SIG-M5 treated with dmso at 0.1 percent for 504 hours (cell line): ENCODE data around the gene TRNP1.

Source experiments
- DNase-seq: peaks from one replicate; lab custom pipeline; 2025; ENCODE audit not compliant: unreplicated experiment; lab: John Stamatoyannopoulos, UW

The TRNP1 gene

GRCh38 chr1:27000817-27001460 is 7.4 kb downstream of the TRNP1 start:
- DNase-seq: no peak

GRCh38 chr1:27001570-27002360 is 8.3 kb downstream of the TRNP1 start:
- DNase-seq: peak; percentile 91

- no peak for DNase-seq
These were observed 10.4 kb downstream of the TRNP1 start for GRCh38 chr1:27003745-27004470.

GRCh38 chr1:27004471-27005165 is 11.1 kb downstream of the TRNP1 start:
- no peak for DNase-seq

- no peak for DNase-seq
These were observed 11.7 kb downstream of the TRNP1 start for GRCh38 chr1:27005166-27005530.

GRCh38 chr1:27005648-27006496 is 12.4 kb downstream of the TRNP1 start:
- DNase-seq: no peak

GRCh38 chr1:27006683-27007082 is 13.2 kb downstream of the TRNP1 start:
- DNase-seq: no peak

GRCh38 chr1:27007909-27008582 is 14.6 kb downstream of the TRNP1 start:
- no peak for DNase-seq

GRCh38 chr1:27009601-27010197 is 16.2 kb downstream of the TRNP1 start:
- DNase-seq: no peak

GRCh38 chr1:27010226-27010994 is 16.9 kb downstream of the TRNP1 start:
- DNase-seq: no peak

- no peak for DNase-seq
These were observed 17.7 kb downstream of the TRNP1 start for GRCh38 chr1:27011058-27011764.

GRCh38 chr1:27011976-27012563 is 18.6 kb downstream of the TRNP1 start:
- no peak for DNase-seq

GRCh38 chr1:27015260-27015659 is 21.8 kb downstream of the TRNP1 start:
- DNase-seq: peak; percentile 53

- no peak for DNase-seq
These were observed 22.9 kb downstream of the TRNP1 start for GRCh38 chr1:27016376-27016775.

- DNase-seq: no peak
These were observed 23.7 kb downstream of the TRNP1 start for GRCh38 chr1:27017207-27017606.

- no peak for DNase-seq
These were observed 24.8 kb downstream of the TRNP1 start for GRCh38 chr1:27018316-27018715.

- no peak for DNase-seq
These were observed 28.0 kb downstream of the TRNP1 start for GRCh38 chr1:27021354-27022031.
